GM19193 (cell line): ENCODE results near the gene CCDC127.

Experiments
- POLR2A ChIP-seq: IDR thresholded peaks from 4 replicates; pipeline ENCODE4 v1.6.1; 2011; ENCODE audit not compliant: insufficient read depth, insufficient read length; ENCODE audit errors: extremely low read depth

The CCDC127 gene

GRCh38 chr5:197892-198489, 20.0 kb downstream of the CCDC127 start:
- no peak for TF ChIP-seq POLR2A

- TF ChIP-seq POLR2A: no peak
These were observed 21.6 kb downstream of the CCDC127 start for GRCh38 chr5:196350-196749.

GRCh38 chr5:195401-196160, 22.4 kb downstream of the CCDC127 start:
- TF ChIP-seq POLR2A: no peak

GRCh38 chr5:194603-195209, 23.2 kb downstream of the CCDC127 start:
- TF ChIP-seq POLR2A: no peak

GRCh38 chr5:194102-194501, 23.9 kb downstream of the CCDC127 start:
- no peak for TF ChIP-seq POLR2A

GRCh38 chr5:192970-193831, 24.8 kb downstream of the CCDC127 start:
- no peak for TF ChIP-seq POLR2A

- TF ChIP-seq POLR2A: no peak
These were observed 25.3 kb downstream of the CCDC127 start for GRCh38 chr5:192691-192969.

- no peak for TF ChIP-seq POLR2A
These were observed 25.8 kb downstream of the CCDC127 start for GRCh38 chr5:191949-192690.

- no peak for TF ChIP-seq POLR2A
These were observed 26.7 kb downstream of the CCDC127 start, which contains the start of gene LRRC14B for GRCh38 chr5:191036-191948. LRRC14B (plus strand) TSS chr5:191495; CDS start chr5:191539, 44 bp downstream.

GRCh38 chr5:190366-191035, 27.5 kb downstream of the CCDC127 start:
- no peak for TF ChIP-seq POLR2A

GRCh38 chr5:189976-190365, 28.0 kb downstream of the CCDC127 start:
- no peak for TF ChIP-seq POLR2A

- TF ChIP-seq POLR2A: no peak
These were observed 28.5 kb downstream of the CCDC127 start for GRCh38 chr5:189486-189885.
